ACC112 (cell line): ENCODE results near the gene ITIH2.
A peak's percentile ranks its signal among the peaks of the same experiment; 100 is the strongest.
"Not testable (repeated sequence)": the region's sequence is repeated elsewhere in the genome, so short reads cannot be mapped to it uniquely, and the experiment has no call there.

ENCODE experiments used
- H2AFZ ChIP-seq: fragments of 200-600 bp; sonication (generic); one replicate; pipeline ENCODE4 v1.6.0; 2017; ENCODE audit warnings: antibody characterized with exemption, low read length; ENCODE audit not compliant: unreplicated experiment
- H3K27ac ChIP-seq: fragments of 200-600 bp; sonication (generic); 2 replicates; pipeline ENCODE4 v1.5.1; 2014; ENCODE audit warnings: low read depth, mild to moderate bottlenecking, antibody characterized with exemption, low read length, moderate library complexity
- H3K27me3 ChIP-seq: fragments of 200-600 bp; sonication (generic); 2 replicates; pipeline ENCODE4 v1.6.1; 2014; ENCODE audit warnings: mild to moderate bottlenecking, antibody characterized with exemption, low read length, moderate library complexity, mixed read lengths; ENCODE audit not compliant: insufficient read depth
- H3K36me3 ChIP-seq: fragments of 200-600 bp; sonication (generic); 2 replicates; pipeline ENCODE4 v1.6.1; 2016; ENCODE audit warnings: mild to moderate bottlenecking, antibody characterized with exemption, low read length, moderate library complexity, mixed read lengths; ENCODE audit not compliant: insufficient read depth
- H3K4me1 ChIP-seq: fragments of 200-600 bp; sonication (generic); one replicate; pipeline ENCODE4 v1.6.1; 2016; ENCODE audit warnings: low read length, mixed read lengths; ENCODE audit not compliant: insufficient read depth, unreplicated experiment, control insufficient read depth
- H3K4me3 ChIP-seq: fragments of 200-600 bp; sonication (generic); 2 replicates; pipeline ENCODE4 v1.5.1; 2014; ENCODE audit warnings: mild to moderate bottlenecking, low read depth, low read length
- H3K79me2 ChIP-seq: fragments of 200-600 bp; sonication (generic); one replicate; pipeline ENCODE4 v1.6.0; 2016; ENCODE audit warnings: low read length; ENCODE audit not compliant: control insufficient read depth, unreplicated experiment, insufficient read depth

The ITIH2 gene

DNA sequence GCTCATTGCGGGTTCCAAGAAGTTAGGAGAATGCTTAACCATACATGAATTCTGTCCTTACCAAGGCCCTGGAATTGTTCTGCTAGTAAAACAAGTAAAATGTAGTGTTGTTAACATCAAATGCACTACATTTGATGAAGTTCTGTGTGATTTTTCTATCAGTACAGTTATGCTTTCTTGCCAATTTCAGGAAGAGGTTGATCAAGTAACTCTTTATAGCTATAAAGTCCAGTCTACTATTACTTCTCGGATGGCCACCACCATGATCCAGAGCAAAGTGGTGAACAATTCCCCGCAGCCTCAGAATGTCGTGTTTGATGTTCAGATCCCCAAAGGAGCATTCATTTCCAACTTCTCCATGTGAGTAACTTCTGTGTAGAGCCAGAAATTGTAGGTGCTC is 5.7 kb downstream of the ITIH2 start:
- H3K4me3 ChIP-seq, result no peak overlapping the region
- no peaks in the 10 kb centered on the region for H3K4me1 ChIP-seq
- H2AFZ ChIP-seq, result no peak overlapping the region
- no peaks in the 10 kb centered on the region for H3K79me2 ChIP-seq
- peaks cover 19% of the 10 kb centered on the region for H3K27me3 ChIP-seq
- no peaks in the 10 kb centered on the region for H3K36me3 ChIP-seq
- no peak overlapping the region for H3K27ac ChIP-seq

DNA sequence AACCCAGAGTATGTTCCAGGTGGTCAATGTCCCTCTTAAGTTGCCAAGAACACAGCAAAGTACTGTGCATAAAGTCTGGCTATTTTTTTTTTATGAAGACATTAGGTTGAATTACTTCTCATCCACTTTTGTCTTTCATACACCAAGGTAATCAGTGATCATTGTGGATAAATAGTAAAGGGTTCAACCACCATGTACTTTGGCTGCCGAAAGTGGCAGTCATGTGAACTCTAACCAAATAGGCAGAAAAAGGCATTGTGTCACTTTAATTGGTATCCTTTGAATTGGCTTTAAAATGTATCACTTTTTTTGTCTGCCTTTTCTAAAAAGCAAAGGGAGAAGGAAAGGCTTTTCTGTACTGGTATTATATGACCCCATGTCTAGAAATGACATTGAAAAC is 7.3 kb downstream of the ITIH2 start:
- H2AFZ ChIP-seq, result no peak overlapping the region
- H3K27me3 ChIP-seq, result peaks cover 15% of the 10 kb centered on the region
- no peaks in the 10 kb centered on the region for H3K36me3 ChIP-seq
- H3K79me2 ChIP-seq, result no peaks in the 10 kb centered on the region
- no peak overlapping the region for H3K4me3 ChIP-seq
- no peaks in the 10 kb centered on the region for H3K4me1 ChIP-seq
- H3K27ac ChIP-seq, result no peak overlapping the region

- H3K36me3 ChIP-seq, H3K4me1 ChIP-seq, H3K4me3 ChIP-seq, H3K27me3 ChIP-seq, H3K27ac ChIP-seq, H2AFZ ChIP-seq, H3K79me2 ChIP-seq: not testable (repeated sequence)
Measured at GRCh38 chr10:7711075-7711474, 8.0 kb downstream of the ITIH2 start.

DNA sequence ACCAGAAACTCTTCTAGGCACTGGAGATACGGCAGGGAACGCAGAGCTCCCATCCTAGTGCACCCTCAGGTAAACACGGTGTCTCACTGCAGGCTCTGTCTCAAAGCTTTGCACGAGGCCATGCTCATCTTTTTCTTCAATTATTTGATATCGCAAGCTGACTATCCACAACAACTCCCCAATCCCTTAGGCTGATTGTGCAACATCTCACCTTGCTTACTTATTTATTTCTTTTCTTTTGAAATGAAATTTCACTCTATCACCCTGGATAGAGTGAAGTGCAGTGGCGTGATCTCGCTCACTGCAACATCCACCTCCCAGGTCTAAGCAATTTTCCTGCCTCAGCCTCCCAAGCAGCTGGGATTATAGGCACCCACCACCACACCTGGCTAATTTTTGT is 12.4 kb downstream of the ITIH2 start:
- no peaks in the 10 kb centered on the region for H3K36me3 ChIP-seq
- no peak overlapping the region for H3K27ac ChIP-seq

GRCh38 chr10:7717767-7718166 is 14.7 kb downstream of the ITIH2 start:
- no peak overlapping the region for H3K4me3 ChIP-seq
- no peaks in the 10 kb centered on the region for H3K36me3 ChIP-seq
- H3K27ac ChIP-seq, result no peak overlapping the region
- H3K4me1 ChIP-seq, result no peaks in the 10 kb centered on the region
- no peaks in the 10 kb centered on the region for H3K79me2 ChIP-seq
- peaks cover 12% of the 10 kb centered on the region; the same call in 1 of the 2 replicates for H3K27me3 ChIP-seq
- no peak overlapping the region for H2AFZ ChIP-seq

More for the DNA sequence above, 12.4 kb downstream of the ITIH2 start:
- no peaks in the 10 kb centered on the region for H3K4me1 ChIP-seq
- no peak overlapping the region for H3K4me3 ChIP-seq
- no peaks in the 10 kb centered on the region for H3K79me2 ChIP-seq
- H3K27me3 ChIP-seq, result no peaks in the 10 kb centered on the region
- H2AFZ ChIP-seq, result no peak overlapping the region

GRCh38 chr10:7718685-7719084 is 15.6 kb downstream of the ITIH2 start:
- no peaks in the 10 kb centered on the region for H3K79me2 ChIP-seq
- peaks cover 12% of the 10 kb centered on the region; the same call in 1 of the 2 replicates for H3K27me3 ChIP-seq
- no peaks in the 10 kb centered on the region for H3K36me3 ChIP-seq
- no peak overlapping the region for H3K4me3 ChIP-seq
- no peaks in the 10 kb centered on the region for H3K4me1 ChIP-seq
- H3K27ac ChIP-seq, result no peak overlapping the region
- H2AFZ ChIP-seq, result no peak overlapping the region

GRCh38 chr10:7720478-7720877 is 17.4 kb downstream of the ITIH2 start:
- no peak overlapping the region for H3K27ac ChIP-seq
- H3K79me2 ChIP-seq, result no peaks in the 10 kb centered on the region
- no peaks in the 10 kb centered on the region for H3K4me1 ChIP-seq
- no peak overlapping the region for H3K4me3 ChIP-seq
- H2AFZ ChIP-seq, result no peak overlapping the region
- H3K36me3 ChIP-seq, result no peaks in the 10 kb centered on the region
- H3K27me3 ChIP-seq, result peaks cover 20% of the 10 kb centered on the region; the same call in 1 of the 2 replicates

DNA sequence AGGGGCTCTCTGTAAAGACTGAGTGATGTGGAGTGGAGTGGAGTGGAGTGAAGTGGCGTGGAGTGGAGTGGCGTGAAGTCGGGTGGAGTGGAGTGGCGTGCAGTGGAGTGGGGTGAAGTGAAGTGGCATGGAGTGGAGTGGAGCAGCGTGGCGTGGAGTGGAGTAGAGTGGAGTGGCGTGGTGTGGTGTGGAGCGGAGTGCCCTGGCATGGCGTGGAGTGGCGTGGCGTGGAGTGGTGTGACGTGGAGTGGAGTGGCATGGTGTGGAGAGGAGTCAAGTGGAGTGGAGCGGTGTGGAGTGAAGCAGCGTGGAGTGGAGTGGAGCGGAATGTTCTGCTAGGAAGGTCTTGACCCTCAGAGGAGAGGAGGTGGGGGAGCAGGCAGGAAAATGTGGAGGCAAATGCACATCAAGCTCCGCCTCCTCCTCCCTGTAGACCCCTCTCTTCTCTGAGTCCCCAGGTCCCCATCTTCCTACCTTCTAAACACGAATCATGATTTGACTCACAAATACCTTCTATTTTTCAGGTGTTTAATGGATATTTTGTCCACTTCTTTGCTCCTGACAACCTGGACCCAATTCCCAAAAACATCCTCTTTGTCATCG is 19.9 kb downstream of the ITIH2 start:
- H3K36me3 ChIP-seq, result no peaks in the 10 kb centered on the region
- H3K4me3 ChIP-seq, result no peak overlapping the region
- H2AFZ ChIP-seq, result no peak overlapping the region
- H3K79me2 ChIP-seq, result no peaks in the 10 kb centered on the region
- no peak overlapping the region for H3K27ac ChIP-seq
- no peaks in the 10 kb centered on the region for H3K4me1 ChIP-seq
- H3K27me3 ChIP-seq, result peaks cover 41% of the 10 kb centered on the region

- Histone ChIP-seq H2AFZ (no peak overlapping the region), H3K79me2 (no peaks in the 10 kb centered on the region), H3K27ac (no peak overlapping the region), H3K27me3 (peaks cover 11% of the 10 kb centered on the region; the same call in 1 of the 2 replicates), H3K4me1 (no peaks in the 10 kb centered on the region), H3K36me3 (no peaks in the 10 kb centered on the region), H3K4me3 (no peak overlapping the region)
Measured at GRCh38 chr10:7734821-7735220, 31.7 kb downstream of the ITIH2 start.

- no peaks in the 10 kb centered on the region for H3K4me1 ChIP-seq
- H2AFZ ChIP-seq, result peak overlapping the region; percentile 4
- H3K4me3 ChIP-seq, result no peak overlapping the region
- no peaks in the 10 kb centered on the region for H3K27me3 ChIP-seq
- H3K79me2 ChIP-seq, result no peaks in the 10 kb centered on the region
- H3K36me3 ChIP-seq, result no peaks in the 10 kb centered on the region
- H3K27ac ChIP-seq, result no peak overlapping the region
Measured at GRCh38 chr10:7738536-7739407, 35.7 kb downstream of the ITIH2 start.

DNA sequence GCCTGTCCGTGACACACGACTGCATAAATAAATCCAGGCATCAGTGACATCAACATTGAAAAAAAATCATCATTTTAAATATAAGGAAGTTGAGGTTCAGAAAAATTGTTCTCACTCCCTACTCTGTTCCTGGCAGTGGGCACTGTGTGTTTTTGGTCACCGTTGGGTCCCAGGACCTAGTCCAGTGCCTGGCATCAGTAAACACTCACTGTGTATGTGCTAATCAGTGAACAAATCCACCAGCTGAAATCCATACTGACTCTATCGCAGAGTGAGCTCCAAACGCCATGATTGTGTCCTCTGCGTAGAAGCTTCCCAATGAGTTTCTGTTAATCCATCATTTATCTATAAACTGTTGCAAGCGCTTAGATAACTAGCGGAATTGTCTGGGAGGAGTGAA is 41.2 kb downstream of the ITIH2 start:
- no peak overlapping the region for H2AFZ ChIP-seq
- H3K4me3 ChIP-seq, result no peak overlapping the region
- no peaks in the 10 kb centered on the region for H3K36me3 ChIP-seq
- no peaks in the 10 kb centered on the region for H3K79me2 ChIP-seq
- no peaks in the 10 kb centered on the region for H3K27me3 ChIP-seq
- no peak overlapping the region for H3K27ac ChIP-seq
- H3K4me1 ChIP-seq, result no peaks in the 10 kb centered on the region
